ENCODE data around the gene RASGEF1C.

The RASGEF1C gene

GRCh38 chr5:180072556-180072955 is 136.5 kb downstream of the RASGEF1C start:
- no peak for DNase-seq
- no peak for TF ChIP-seq CTCF (IDR thresholded peaks at IDR 0.05; ENCODE audit: low read depth, low read length)
- H3K27ac ChIP-seq = no peak overlapping the region

GRCh38 chr5:180072256-180072548 is 136.8 kb downstream of the RASGEF1C start:
- H3K4me3 ChIP-seq (ENCODE audit: low read depth, low read length) = no peak overlapping the region
- no peak for DNase-seq
- H3K27me3 ChIP-seq (ENCODE audit: insufficient read depth, low read depth, severe bottlenecking) = no peaks in the 10 kb centered on the region
- H3K27ac ChIP-seq = peak overlapping the region; percentile 97
- peaks cover 8% of the 10 kb centered on the region for H3K9me3 ChIP-seq (ENCODE audit: severe bottlenecking)
- H3K36me3 ChIP-seq = no peaks in the 10 kb centered on the region; the same call in 1 of the 2 replicates
- no peak for TF ChIP-seq CTCF (IDR thresholded peaks at IDR 0.05; ENCODE audit: low read depth, low read length)

More at GRCh38 chr5:180072556-180072955, 136.5 kb downstream of the RASGEF1C start:
- Histone ChIP-seq H3K36me3 (no peaks in the 10 kb centered on the region; the same call in 1 of the 2 replicates), H3K4me3 (ENCODE audit: low read depth, low read length) (no peak overlapping the region), H3K9me3 (ENCODE audit: severe bottlenecking) (peaks cover 8% of the 10 kb centered on the region), H3K27me3 (ENCODE audit: insufficient read depth, low read depth, severe bottlenecking) (no peaks in the 10 kb centered on the region)

- peak within 1 kb of the TSS; percentile 79 for H3K4me3 ChIP-seq (ENCODE audit: low read depth, low read length)
These were observed 137.3 kb downstream of the RASGEF1C start, which contains the start of gene RNF130 for GRCh38 chr5:180071531-180072255. RNF130 (minus strand) TSS chr5:180071759; CDS start chr5:180071702, 57 bp downstream.

GRCh38 chr5:180070756-180071530 is 138.1 kb downstream of the RASGEF1C start:
- peak overlapping the region; percentile 97 for H3K27ac ChIP-seq
- H3K9me3 ChIP-seq (ENCODE audit: severe bottlenecking) = peaks cover 8% of the 10 kb centered on the region
- no peak for DNase-seq
- H3K27me3 ChIP-seq (ENCODE audit: insufficient read depth, low read depth, severe bottlenecking) = no peaks in the 10 kb centered on the region
- H3K4me3 ChIP-seq (ENCODE audit: low read depth, low read length) = peak overlapping the region; percentile 79
- no peak for TF ChIP-seq CTCF (IDR thresholded peaks at IDR 0.05; ENCODE audit: low read depth, low read length)
- H3K36me3 ChIP-seq = no peaks in the 10 kb centered on the region; the same call in 1 of the 2 replicates

More at GRCh38 chr5:180071531-180072255, 137.3 kb downstream of the RASGEF1C start, which contains the start of gene RNF130:
- H3K9me3 ChIP-seq (ENCODE audit: severe bottlenecking) = peaks cover 8% of the 10 kb centered on the region
- TF ChIP-seq CTCF (IDR thresholded peaks at IDR 0.05; ENCODE audit: low read depth, low read length) = no peak
- peak; percentile 84 for DNase-seq
- no peaks in the 10 kb centered on the region; the same call in 1 of the 2 replicates for H3K36me3 ChIP-seq
- no peaks in the 10 kb centered on the region for H3K27me3 ChIP-seq (ENCODE audit: insufficient read depth, low read depth, severe bottlenecking)
- peak within 1 kb of the TSS; percentile 97 for H3K27ac ChIP-seq

GRCh38 chr5:180069589-180070247 is 139.3 kb downstream of the RASGEF1C start:
- peak overlapping the region; percentile 79 for H3K4me3 ChIP-seq (ENCODE audit: low read depth, low read length)
- DNase-seq = peak; percentile 23
- H3K27ac ChIP-seq = peak overlapping the region; percentile 97
- peaks cover 8% of the 10 kb centered on the region for H3K9me3 ChIP-seq (ENCODE audit: severe bottlenecking)
- H3K27me3 ChIP-seq (ENCODE audit: insufficient read depth, low read depth, severe bottlenecking) = no peaks in the 10 kb centered on the region
- no peaks in the 10 kb centered on the region; the same call in 1 of the 2 replicates for H3K36me3 ChIP-seq
- TF ChIP-seq CTCF (IDR thresholded peaks at IDR 0.05; ENCODE audit: low read depth, low read length) = no peak

Measured in WERI-Rb-1 (cell line).